ENCODE data around the gene NAA60. TPM values are rescaled to one million over a fixed set of nuclear protein-coding genes. Genes with fewer than 3 reads are reported as not detected.

NAA60 gene
- total RNA-seq, 1 donor from 2014 or later, result 38.2 TPM

- Histone ChIP-seq H3K9me3 (replicated peaks) (no peaks in the 10 kb centered on the region), H3K4me3 (no peak overlapping the region), H3K4me1 (peaks cover 39% of the 10 kb centered on the region), H3K27me3 (ENCODE audit: low read depth) (no peaks in the 10 kb centered on the region), H3K27ac (replicated peaks) (peak overlapping the region; percentile 52), H3K36me3 (peaks cover 91% of the 10 kb centered on the region)
- DNase-seq, result no peak
- intact Hi-C loops (cut with micrococcal nuclease), result no loop called here
- no peak for TF ChIP-seq CTCF (IDR thresholded peaks at IDR 0.05; ENCODE audit: borderline replicate concordance)
Observed at GRCh38 chr16:3481696-3482658, 38.5 kb downstream of the NAA60 start.

- H3K4me3 ChIP-seq, result no peak overlapping the region
- H3K4me1 ChIP-seq, result peaks cover 35% of the 10 kb centered on the region
- peaks cover 98% of the 10 kb centered on the region for H3K36me3 ChIP-seq
- H3K9me3 ChIP-seq (replicated peaks), result no peaks in the 10 kb centered on the region
- H3K27me3 ChIP-seq (ENCODE audit: low read depth), result no peaks in the 10 kb centered on the region
- DNase-seq, result no peak
- TF ChIP-seq CTCF (IDR thresholded peaks at IDR 0.05; ENCODE audit: borderline replicate concordance), result no peak
- no peak overlapping the region for H3K27ac ChIP-seq (replicated peaks)
- intact Hi-C loops (cut with micrococcal nuclease), result no loop called here
Observed at GRCh38 chr16:3482659-3483241, 39.3 kb downstream of the NAA60 start.

GRCh38 chr16:3484318-3485096 lies 41.0 kb downstream of the NAA60 start:
- Histone ChIP-seq H3K27me3 (ENCODE audit: low read depth) (no peaks in the 10 kb centered on the region), H3K4me1 (peaks cover 28% of the 10 kb centered on the region), H3K9me3 (replicated peaks) (no peaks in the 10 kb centered on the region), H3K27ac (replicated peaks) (no peak overlapping the region), H3K4me3 (no peak overlapping the region), H3K36me3 (peaks cover 86% of the 10 kb centered on the region)
- intact Hi-C loops (cut with micrococcal nuclease), result no loop called here
- no peak for DNase-seq
- no peak for TF ChIP-seq CTCF (IDR thresholded peaks at IDR 0.05; ENCODE audit: borderline replicate concordance)

- no peak for TF ChIP-seq CTCF (IDR thresholded peaks at IDR 0.05; ENCODE audit: borderline replicate concordance)
- Histone ChIP-seq H3K27ac (replicated peaks) (no peak overlapping the region), H3K4me3 (no peak overlapping the region), H3K4me1 (peaks cover 28% of the 10 kb centered on the region), H3K27me3 (ENCODE audit: low read depth) (no peaks in the 10 kb centered on the region), H3K9me3 (replicated peaks) (no peaks in the 10 kb centered on the region), H3K36me3 (peaks cover 79% of the 10 kb centered on the region)
- intact Hi-C loops (cut with micrococcal nuclease), result no loop called here
- DNase-seq, result no peak
Observed at GRCh38 chr16:3485097-3485745, 41.7 kb downstream of the NAA60 start.

All from left ventricle myocardium inferior (tissue), 1 donor.